ENCODE measurements around the gene ASIC4. TPM values are rescaled to one million over a fixed set of nuclear protein-coding genes. Genes with fewer than 3 reads are reported as not detected.

The ASIC4 gene
- total and polyA plus RNA-seq, 2 of the 13 experiments (the other 11 are each of a cell fraction or from before 2014, with no cell fraction given), result 0.03 TPM; not detected in 1

DNA sequence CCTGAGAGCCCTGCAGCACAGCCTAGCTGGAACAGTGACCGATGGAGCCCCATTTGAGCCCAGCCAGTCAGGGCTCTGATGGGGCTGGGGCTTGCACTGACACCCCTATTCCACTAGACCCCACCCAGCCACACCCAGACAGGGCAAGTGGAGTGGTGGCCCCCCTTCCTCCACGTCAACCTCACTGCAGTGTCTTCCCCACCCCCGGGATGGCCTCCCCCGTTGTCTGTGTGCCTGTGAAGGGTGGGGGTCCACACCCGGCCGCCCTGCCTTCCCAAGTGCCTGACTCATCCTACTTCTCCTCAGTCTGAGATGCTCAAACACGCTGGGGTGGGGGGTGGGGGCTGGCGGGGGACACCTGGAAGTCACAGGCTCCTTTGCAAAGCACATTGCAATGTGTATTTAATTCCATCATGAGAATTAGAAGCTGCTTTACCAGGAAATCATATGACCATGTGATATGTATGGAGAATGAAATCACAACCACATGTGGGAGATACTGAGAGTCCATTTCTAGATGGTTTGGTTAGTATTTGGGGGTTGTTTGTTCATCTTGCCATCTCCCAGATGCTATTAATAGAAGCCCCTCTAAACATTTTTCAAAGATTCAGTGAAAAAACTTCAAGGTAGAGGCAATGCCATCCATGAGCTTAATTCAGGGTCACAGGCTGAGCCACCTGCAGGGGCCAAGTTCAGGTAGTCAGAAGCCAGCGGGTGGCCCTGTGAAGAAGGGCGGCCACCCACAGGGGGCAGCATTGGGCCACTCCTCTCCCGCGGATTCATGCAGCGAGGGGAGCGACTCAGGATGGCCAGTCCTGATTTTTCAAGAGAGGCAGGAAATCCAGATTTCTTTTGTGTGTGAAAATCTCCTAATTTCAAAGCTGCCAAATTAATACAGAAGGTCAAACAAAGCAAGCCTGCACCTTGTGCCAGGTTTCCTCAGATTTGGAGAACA, 38.3 kb upstream of the ASIC4 start (continued):
- TF ChIP-seq, protein P1, sequence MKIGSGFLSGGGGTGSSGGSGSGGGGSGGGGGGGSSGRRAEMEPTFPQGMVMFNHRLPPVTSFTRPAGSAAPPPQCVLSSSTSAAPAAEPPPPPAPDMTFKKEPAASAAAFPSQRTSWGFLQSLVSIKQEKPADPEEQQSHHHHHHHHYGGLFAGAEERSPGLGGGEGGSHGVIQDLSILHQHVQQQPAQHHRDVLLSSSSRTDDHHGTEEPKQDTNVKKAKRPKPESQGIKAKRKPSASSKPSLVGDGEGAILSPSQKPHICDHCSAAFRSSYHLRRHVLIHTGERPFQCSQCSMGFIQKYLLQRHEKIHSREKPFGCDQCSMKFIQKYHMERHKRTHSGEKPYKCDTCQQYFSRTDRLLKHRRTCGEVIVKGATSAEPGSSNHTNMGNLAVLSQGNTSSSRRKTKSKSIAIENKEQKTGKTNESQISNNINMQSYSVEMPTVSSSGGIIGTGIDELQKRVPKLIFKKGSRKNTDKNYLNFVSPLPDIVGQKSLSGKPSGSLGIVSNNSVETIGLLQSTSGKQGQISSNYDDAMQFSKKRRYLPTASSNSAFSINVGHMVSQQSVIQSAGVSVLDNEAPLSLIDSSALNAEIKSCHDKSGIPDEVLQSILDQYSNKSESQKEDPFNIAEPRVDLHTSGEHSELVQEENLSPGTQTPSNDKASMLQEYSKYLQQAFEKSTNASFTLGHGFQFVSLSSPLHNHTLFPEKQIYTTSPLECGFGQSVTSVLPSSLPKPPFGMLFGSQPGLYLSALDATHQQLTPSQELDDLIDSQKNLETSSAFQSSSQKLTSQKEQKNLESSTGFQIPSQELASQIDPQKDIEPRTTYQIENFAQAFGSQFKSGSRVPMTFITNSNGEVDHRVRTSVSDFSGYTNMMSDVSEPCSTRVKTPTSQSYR (CRISPR knock-in tag; IDR thresholded peaks at IDR 0.05; ENCODE audit: borderline replicate concordance), result no peak
- TF ChIP-seq ZNF160 (CRISPR knock-in tag; IDR thresholded peaks at IDR 0.05), result no peak
- TF ChIP-seq FOSL2 (CRISPR knock-in tag; IDR thresholded peaks at IDR 0.05), result peak; percentile 13; the same call in 1 of the 2 replicates
- TF ChIP-seq SMC3 (IDR thresholded peaks at IDR 0.05; ENCODE audit: low read length), result peak; percentile 54; the same call in 1 of the 2 replicates
- peak; percentile 65 for TF ChIP-seq ZNF263 (CRISPR knock-in tag; IDR thresholded peaks at IDR 0.05)
- no peak for TF ChIP-seq SOX6 (IDR thresholded peaks at IDR 0.05)
- TF ChIP-seq SOX6 (CRISPR knock-in tag; IDR thresholded peaks at IDR 0.05), result no peak
- peak; percentile 67; the same call in 1 of the 2 replicates for TF ChIP-seq KDM2A (CRISPR knock-in tag; IDR thresholded peaks at IDR 0.05; ENCODE audit: borderline replicate concordance, low read depth)
- TF ChIP-seq, protein P2, sequence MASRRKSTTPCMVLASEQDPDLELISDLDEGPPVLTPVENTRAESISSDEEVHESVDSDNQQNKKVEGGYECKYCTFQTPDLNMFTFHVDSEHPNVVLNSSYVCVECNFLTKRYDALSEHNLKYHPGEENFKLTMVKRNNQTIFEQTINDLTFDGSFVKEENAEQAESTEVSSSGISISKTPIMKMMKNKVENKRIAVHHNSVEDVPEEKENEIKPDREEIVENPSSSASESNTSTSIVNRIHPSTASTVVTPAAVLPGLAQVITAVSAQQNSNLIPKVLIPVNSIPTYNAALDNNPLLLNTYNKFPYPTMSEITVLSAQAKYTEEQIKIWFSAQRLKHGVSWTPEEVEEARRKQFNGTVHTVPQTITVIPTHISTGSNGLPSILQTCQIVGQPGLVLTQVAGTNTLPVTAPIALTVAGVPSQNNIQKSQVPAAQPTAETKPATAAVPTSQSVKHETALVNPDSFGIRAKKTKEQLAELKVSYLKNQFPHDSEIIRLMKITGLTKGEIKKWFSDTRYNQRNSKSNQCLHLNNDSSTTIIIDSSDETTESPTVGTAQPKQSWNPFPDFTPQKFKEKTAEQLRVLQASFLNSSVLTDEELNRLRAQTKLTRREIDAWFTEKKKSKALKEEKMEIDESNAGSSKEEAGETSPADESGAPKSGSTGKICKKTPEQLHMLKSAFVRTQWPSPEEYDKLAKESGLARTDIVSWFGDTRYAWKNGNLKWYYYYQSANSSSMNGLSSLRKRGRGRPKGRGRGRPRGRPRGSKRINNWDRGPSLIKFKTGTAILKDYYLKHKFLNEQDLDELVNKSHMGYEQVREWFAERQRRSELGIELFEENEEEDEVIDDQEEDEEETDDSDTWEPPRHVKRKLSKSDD (CRISPR knock-in tag; IDR thresholded peaks at IDR 0.05; ENCODE audit: low read depth), result no peak
- TF ChIP-seq, protein P3, sequence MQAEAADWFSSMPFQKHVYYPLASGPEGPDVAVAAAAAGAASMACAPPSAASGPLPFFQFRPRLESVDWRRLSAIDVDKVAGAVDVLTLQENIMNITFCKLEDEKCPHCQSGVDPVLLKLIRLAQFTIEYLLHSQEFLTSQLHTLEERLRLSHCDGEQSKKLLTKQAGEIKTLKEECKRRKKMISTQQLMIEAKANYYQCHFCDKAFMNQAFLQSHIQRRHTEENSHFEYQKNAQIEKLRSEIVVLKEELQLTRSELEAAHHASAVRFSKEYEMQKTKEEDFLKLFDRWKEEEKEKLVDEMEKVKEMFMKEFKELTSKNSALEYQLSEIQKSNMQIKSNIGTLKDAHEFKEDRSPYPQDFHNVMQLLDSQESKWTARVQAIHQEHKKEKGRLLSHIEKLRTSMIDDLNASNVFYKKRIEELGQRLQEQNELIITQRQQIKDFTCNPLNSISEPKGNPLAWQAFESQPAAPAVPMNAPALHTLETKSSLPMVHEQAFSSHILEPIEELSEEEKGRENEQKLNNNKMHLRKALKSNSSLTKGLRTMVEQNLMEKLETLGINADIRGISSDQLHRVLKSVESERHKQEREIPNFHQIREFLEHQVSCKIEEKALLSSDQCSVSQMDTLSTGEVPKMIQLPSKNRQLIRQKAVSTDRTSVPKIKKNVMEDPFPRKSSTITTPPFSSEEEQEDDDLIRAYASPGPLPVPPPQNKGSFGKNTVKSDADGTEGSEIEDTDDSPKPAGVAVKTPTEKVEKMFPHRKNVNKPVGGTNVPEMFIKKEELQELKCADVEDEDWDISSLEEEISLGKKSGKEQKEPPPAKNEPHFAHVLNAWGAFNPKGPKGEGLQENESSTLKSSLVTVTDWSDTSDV (CRISPR knock-in tag; IDR thresholded peaks at IDR 0.05), result no peak
- TF ChIP-seq, protein P4, sequence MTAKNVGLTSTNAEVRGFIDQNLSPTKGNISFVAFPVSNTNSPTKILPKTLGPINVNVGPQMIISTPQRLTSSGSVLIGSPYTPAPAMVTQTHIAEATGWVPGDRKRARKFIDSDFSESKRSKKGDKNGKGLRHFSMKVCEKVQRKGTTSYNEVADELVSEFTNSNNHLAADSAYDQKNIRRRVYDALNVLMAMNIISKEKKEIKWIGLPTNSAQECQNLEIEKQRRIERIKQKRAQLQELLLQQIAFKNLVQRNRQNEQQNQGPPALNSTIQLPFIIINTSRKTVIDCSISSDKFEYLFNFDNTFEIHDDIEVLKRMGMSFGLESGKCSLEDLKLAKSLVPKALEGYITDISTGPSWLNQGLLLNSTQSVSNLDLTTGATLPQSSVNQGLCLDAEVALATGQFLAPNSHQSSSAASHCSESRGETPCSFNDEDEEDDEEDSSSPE (CRISPR knock-in tag; IDR thresholded peaks at IDR 0.05), result no peak
- TF ChIP-seq, protein P5, sequence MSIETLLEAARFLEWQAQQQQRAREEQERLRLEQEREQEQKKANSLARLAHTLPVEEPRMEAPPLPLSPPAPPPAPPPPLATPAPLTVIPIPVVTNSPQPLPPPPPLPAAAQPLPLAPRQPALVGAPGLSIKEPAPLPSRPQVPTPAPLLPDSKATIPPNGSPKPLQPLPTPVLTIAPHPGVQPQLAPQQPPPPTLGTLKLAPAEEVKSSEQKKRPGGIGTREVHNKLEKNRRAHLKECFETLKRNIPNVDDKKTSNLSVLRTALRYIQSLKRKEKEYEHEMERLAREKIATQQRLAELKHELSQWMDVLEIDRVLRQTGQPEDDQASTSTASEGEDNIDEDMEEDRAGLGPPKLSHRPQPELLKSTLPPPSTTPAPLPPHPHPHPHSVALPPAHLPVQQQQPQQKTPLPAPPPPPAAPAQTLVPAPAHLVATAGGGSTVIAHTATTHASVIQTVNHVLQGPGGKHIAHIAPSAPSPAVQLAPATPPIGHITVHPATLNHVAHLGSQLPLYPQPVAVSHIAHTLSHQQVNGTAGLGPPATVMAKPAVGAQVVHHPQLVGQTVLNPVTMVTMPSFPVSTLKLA (IDR thresholded peaks at IDR 0.05), result peak; percentile 43; the same call in 1 of the 2 replicates
- TF ChIP-seq NR2F6 (IDR thresholded peaks at IDR 0.05), result no peak
- TF ChIP-seq NR2F6 (CRISPR knock-in tag; IDR thresholded peaks at IDR 0.05), result 0 out of 2 replicates have a peak, but pooled peaks have one; percentile 21
- no peak for TF ChIP-seq TARDBP (CRISPR knock-in tag; IDR thresholded peaks at IDR 0.05)
- no peak for TF ChIP-seq ZNF749 (CRISPR knock-in tag; IDR thresholded peaks at IDR 0.05; ENCODE audit: borderline replicate concordance)
- no peak for TF ChIP-seq CREB1 (IDR thresholded peaks at IDR 0.05)
- no peak for TF ChIP-seq CREB1 (CRISPR knock-in tag; IDR thresholded peaks at IDR 0.05)
- TF ChIP-seq ZKSCAN1 (IDR thresholded peaks at IDR 0.05; ENCODE audit: low read length), result no peak

All from HepG2 (cell line).